CD4-positive, alpha-beta T cell treated with Interleukin-17A for 4 hours (primary cell): ENCODE measurements around the gene OR4C5.
"Not testable (repeated sequence)": the region's sequence is repeated elsewhere in the genome, so short reads cannot be mapped to it uniquely, and the experiment has no call there.

ENCODE experiments used
- DNase-seq: peaks from one replicate; pipeline ENCODE4 v3.0.0-alpha.2; 2020; ENCODE audit warnings: mixed read lengths

Gene OR4C5

DNA sequence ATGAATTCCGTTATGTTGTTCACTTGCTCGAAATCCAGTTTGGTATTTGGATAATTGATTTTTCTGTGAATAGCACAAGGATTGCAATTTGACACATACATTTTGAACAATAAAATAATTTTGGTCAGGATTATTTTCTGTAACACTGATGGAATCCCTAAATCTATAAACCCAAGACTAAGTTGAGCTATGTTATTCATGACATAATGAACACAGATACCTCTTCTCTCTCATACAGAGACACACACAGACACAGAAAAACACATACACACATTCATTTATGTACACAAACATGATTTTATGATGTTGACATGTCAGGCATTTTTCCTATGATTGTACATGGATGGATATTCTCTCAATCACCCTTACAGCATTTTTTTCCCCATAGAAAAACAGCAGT, at the start of gene OR4C5:
OR4C5 (minus strand) TSS at position 101 of the 400 bp plus-strand sequence; CDS start at position 101, 0 bp downstream.
- DNase-seq = no peak

DNA sequence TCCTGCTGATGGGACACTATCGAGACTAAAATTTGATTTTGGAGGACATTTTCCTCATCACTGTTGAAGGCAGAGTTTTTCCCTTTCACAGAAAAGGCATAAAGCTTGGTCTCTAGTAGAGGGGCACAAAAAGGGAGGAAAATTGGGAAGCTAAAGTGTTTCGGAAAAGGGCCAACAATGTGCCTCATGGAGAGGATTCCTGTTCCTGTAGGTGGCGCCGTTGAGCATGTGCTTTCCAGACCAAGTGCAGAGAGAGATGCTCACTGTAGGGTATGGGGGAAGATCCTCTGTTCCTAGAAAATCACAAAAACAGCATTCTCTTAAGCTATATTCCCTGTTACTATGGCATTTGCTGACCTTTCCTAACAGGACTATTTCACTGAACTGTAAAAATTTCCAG, 18.4 kb upstream of the OR4C5 start:
- DNase-seq = no peak

DNA sequence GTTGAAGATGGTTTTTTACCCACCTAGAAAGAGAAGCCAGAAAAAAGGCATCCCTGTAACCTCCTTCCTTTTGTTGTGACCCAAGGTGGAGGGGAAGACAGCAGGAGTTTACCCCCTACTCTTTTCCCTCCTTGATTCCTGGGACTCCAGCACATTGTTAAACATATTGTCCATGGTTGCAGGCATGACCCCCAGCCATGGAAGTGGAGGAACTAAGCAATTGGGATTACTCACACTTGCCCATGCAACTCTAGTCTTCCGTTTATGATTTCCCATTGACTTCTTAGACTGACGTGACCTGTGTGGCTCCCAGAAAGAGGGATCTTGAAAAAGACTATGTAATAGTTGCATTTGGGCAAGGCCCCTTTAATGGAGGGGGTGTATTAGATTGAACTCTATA, 17.9 kb upstream of the OR4C5 start:
- DNase-seq = not testable (repeated sequence)

DNA sequence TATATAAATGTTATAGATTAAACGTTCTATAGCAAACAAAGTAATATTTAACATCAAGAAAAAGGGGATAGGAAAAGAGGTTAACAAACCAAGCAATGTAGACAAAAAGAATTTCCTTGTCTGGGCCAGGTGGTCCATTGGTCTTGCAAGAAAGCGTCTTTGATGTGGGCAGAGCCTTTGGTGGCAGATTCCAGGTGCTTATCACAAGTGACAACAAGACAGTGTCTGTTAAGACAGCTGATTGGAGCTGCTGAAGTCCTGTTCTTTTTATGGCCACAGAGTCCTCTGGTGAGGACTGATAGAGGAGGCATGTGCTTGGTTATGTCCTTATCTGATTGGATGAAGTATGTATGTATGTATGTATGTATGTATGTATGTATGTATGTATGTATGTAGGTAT, 5.0 kb downstream of the OR4C5 start:
- not testable (repeated sequence) for DNase-seq

DNA sequence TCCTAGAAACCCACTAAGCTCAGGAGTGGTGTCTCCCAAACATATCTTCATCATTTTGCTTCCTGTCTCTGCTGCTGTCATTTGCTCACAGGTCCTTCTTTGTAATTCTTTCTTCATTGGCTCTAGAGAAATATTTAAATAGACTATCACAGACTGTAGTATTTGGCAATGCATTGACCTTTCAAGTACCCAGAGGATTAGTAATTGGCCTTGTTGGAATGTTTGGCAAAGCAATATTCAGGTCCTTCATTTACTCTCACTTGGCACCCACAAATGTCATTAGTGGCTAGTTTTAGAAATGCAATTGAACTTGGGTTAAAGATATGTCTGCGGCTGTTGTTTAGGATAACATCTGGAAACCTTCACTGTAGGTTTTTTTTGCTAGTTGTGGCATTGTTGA, 11.6 kb downstream of the OR4C5 start:
- no peak for DNase-seq

DNA sequence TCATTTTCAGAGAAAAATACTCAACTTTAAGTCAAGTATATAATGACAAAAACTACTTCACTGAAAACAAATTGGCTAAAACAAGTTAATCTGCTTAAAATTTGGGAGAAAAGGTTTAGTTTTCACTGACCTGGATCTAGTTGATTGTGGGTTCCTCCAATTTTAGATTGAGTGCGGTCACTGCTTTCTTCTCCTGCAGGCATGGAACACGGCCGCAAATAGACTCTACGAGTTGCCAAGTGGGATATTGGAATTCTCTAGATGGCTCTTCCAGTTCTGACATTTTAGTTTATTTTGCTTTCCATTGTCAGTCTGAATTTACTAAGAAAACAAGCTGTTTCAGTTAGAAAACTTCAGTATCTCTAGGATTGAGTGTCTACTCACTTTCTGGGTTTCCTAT, 12.3 kb downstream of the OR4C5 start:
- no peak for DNase-seq

DNA sequence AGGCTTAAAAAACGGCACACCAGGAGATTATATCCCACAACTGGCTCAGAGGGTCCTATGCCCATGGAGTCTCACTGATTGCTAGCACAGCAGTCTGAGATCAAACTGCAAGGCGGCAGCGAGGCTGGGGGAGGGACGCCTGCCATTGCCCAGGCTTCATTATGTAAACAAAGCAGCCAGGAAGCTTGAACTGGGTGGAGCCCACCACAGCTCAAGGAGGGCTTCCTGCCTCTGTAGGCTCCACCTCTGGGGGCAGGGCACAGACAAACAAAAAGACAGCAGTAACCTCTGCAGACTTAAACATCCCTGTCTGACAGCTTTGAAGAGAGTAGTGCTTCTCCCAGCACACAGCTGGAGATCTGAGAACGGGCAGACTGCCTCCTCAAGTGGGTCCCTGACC, 20.0 kb downstream of the OR4C5 start:
- not testable (repeated sequence) for DNase-seq

DNA sequence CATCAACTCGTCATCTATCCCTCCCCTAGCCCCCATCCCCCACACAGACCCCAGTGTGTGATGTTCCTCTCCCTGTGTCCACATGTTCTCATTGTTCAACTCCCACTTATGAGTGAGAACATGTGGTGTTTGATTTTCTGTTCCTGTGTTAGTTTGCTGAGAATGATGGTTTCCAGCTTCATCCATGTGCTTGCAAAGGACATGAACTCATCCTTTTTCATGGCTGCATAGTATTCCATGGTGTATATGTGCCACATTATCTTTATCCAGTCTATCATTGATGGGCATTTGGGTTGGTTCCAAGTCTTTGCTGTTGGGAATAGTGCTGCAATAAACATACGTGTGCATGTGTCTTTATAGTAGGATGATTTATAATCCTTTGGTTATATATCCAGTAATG, 23.8 kb downstream of the OR4C5 start:
- not testable (repeated sequence) for DNase-seq

DNA sequence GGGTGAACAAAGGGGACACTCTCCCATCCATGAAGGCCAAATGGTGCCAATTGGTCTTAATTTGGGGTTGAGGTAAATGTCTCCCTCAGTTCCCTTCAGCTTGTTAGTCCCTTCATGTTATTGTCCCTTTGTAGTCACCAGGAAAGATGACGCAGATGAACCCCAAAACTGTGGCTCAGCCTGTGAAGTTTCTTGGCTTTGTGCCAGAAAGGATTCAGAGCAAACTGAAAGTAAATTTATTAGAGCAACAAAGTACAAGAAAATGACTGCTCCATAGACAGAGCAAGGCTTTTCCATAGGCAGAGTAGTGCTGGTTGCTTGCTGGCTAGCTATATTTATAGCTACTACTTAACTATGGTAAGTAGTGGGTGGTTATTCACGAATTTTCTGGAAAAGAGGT, 24.8 kb downstream of the OR4C5 start:
- DNase-seq = no peak

DNA sequence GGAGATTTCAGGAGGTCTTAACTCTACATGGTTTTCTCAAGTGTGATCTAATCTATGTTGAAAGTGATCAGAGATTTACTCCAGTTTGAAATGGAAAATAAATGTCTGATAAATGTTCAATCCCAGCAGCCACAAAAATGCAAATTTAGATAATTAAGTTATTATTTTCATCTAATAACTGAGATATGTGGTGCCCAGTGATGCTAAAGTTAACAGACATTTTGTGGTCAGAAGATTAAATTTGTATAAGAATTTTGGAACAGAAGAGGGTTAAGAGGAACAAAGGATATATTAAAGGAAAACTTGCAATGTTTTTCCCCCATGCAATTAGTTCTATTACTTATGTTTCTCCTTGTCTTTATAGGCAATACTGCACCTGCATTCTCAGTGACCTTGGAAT, 41.6 kb downstream of the OR4C5 start, which contains the start of gene OR4C3:
OR4C3 (plus strand) TSS at position 301 of the 400 bp plus-strand sequence. CDS start 102 bp downstream, outside the sequence.
- not testable (repeated sequence) for DNase-seq

DNA sequence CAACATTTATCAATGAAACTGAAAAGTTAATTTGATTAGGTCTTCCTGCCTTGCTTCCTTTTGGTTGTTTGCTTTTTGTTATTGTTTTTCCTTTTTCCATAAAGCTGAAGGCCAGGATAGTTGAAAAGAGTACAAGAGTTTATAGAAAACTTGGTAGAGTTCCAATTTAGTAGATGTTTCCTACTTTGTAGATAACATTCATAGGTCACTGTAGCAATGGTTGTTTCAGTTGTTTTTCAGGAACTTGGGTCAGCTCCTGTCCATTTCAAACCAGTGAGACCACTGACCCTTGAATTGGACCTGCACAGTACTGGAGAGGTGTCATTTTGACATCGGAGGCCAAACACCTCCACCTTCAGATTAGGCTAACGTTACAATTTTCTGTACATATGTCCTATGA, 46.5 kb downstream of the OR4C5 start:
- not testable (repeated sequence) for DNase-seq
